Measurements from ENCODE around the gene FAM3A.
A peak's percentile ranks its signal among the peaks of the same experiment; 100 is the strongest.
"Not testable (repeated sequence)": the region's sequence is repeated elsewhere in the genome, so short reads cannot be mapped to it uniquely, and the experiment has no call there.

FAM3A gene

DNA sequence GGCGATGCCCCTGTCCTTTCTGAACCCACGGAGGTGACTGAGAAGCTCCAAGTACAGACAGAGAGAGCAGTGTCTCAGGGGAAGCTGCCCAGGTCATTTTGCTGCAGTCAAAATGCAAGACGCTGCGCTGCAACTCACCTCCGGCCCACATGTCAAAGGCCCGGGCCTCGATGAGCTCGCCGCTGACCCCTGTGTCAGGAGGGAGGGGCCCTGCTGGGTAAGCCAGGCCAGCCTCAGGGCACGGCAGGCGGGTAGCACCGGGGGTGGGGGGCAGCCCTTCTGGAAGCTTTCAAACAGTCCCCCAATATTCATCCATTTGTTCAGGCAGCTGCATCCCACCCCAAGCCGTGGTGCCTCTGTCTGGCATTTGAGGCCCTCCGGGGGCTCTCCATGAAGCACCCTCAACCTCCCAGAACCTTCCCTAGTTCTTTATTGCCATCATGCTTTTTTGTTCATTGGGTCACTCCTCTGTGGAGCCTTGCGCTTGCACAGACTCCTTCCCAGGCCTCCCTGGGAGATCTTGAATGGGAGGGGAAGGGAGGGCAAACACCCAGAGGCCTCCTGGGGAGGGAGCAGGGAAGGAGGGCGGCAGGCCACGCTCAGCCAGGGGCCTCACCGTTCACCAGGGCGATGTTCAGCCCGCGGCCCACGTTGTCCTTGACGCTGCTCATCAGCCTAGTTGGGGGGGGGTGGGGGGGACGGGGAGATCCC lies 8.2 kb downstream of the FAM3A start:
- no peak overlapping the region for H3K4me3 ChIP-seq (ENCODE audit: control insufficient read depth, low read depth, low read length)
- no peak for DNase-seq (ENCODE audit: low read depth)
- TF ChIP-seq, protein P1, sequence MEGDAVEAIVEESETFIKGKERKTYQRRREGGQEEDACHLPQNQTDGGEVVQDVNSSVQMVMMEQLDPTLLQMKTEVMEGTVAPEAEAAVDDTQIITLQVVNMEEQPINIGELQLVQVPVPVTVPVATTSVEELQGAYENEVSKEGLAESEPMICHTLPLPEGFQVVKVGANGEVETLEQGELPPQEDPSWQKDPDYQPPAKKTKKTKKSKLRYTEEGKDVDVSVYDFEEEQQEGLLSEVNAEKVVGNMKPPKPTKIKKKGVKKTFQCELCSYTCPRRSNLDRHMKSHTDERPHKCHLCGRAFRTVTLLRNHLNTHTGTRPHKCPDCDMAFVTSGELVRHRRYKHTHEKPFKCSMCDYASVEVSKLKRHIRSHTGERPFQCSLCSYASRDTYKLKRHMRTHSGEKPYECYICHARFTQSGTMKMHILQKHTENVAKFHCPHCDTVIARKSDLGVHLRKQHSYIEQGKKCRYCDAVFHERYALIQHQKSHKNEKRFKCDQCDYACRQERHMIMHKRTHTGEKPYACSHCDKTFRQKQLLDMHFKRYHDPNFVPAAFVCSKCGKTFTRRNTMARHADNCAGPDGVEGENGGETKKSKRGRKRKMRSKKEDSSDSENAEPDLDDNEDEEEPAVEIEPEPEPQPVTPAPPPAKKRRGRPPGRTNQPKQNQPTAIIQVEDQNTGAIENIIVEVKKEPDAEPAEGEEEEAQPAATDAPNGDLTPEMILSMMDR (conservative IDR thresholded peaks at IDR 0.05; ENCODE audit: control insufficient read depth, insufficient read depth, low read depth, low read length) = no peak

DNA sequence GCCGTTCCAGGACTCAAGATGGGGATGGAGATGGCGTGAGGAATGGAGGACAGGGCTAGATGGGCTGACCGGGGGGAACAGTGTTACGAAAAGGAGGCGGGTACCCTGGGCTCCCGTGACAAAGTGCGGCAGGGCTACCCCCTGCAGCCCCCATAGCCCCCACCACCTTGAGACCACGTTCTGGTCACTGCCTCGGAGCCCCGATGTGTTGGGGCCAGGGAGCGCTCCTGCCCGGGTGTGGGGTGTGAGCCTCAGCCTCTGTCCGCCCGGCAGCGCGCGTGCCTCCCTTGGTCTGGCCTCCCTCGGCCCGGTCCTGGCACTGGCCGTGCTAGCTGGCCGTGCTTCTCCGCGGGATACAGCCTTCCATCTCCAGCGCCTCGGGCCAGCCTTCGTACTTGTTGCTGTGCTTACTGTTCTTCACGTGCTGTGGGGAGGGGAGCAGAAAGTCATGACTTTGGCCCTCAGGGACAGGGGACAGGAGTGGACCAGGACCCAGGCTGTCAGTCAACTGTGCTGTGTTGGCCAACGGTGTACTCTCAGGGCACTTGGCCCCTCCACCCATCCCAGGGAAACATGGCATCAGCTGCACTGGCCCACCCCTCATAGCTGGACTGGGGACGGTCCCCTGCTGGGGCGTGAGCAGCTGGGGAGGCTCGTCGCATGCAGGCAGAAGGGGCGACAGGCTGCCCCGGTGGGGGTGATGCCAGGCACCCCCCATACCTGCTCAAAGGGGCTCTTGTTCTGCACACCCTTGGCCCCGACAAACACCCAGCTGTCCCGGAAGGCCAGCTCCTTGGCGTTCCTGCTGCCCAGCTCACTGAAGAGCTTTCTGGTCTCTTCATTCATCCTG lies 9.3 kb downstream of the FAM3A start:
- no peak for DNase-seq (ENCODE audit: low read depth)
- TF ChIP-seq, protein P1 (conservative IDR thresholded peaks at IDR 0.05; ENCODE audit: control insufficient read depth, insufficient read depth, low read depth, low read length) = no peak

DNA sequence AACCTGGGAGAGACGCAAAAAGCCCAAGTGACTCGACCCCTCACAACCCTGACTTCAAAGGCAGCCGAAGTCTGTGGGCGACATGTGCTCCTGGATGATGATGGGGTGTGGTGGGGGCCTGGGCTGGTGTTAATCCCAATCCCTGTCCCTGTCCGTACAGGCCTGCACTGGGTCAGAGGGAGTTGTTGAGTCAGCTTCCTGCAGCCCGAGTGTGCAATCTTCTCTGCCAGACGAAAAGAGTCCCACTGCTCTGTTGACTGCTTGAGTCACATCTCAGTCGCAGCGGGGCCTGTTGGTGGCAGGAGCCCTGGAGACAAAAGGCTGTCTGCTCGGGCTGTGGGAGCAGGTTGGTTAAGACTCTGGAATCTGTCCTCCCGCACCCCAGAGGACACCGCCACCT lies 10.3 kb downstream of the FAM3A start:
- DNase-seq (ENCODE audit: low read depth) = peak; percentile 68
- H3K4me3 ChIP-seq (ENCODE audit: control insufficient read depth, low read depth, low read length) = no peak overlapping the region
- TF ChIP-seq, protein P1 (conservative IDR thresholded peaks at IDR 0.05; ENCODE audit: control insufficient read depth, insufficient read depth, low read depth, low read length) = no peak

More for the DNA sequence above, 9.3 kb downstream of the FAM3A start:
- H3K4me3 ChIP-seq (ENCODE audit: control insufficient read depth, low read depth, low read length) = no peak overlapping the region

DNA sequence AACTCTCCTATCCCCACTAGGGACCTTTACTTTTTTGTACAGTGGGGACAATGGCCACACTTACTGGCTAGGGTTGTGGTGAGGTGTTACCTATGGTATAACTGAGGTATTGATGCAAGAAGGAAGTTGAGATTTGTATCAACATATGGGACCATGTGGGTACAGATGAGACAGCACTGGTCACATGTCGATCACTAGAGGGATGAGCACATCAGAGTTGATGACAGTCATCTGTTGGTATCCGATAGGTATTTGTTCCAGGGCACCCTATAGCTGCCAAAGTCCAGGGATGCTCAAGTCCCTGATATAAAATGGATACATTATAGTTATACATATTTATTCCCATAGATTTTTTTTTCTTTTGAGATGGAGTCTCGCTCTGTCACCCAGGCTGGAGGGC lies 13.0 kb downstream of the FAM3A start:
- no peak overlapping the region for H3K4me3 ChIP-seq (ENCODE audit: control insufficient read depth, low read depth, low read length)
- DNase-seq (ENCODE audit: low read depth) = no peak
- TF ChIP-seq, protein P1 (conservative IDR thresholded peaks at IDR 0.05; ENCODE audit: control insufficient read depth, insufficient read depth, low read depth, low read length) = no peak

DNA sequence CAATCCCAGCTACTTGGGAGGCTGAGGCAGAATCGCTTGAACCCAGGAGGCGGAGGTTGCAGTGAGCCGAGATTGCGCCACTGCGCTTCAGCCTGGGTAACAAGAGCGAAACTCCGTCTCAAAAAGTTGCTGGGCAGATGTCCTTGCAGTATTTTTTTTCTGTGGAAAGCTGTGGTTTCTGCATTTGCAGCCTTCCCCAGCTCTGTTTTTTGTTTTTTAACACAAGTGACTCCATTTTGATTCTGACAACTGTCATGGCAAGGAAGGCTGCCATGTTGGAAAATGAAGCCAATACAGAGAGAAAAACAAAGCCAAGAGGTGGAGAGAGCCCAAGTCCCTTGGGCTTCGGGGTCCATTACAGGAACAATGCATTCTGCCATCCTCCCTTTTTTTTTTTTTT lies 13.9 kb downstream of the FAM3A start:
- no peak for DNase-seq (ENCODE audit: low read depth)
- TF ChIP-seq, protein P1 (conservative IDR thresholded peaks at IDR 0.05; ENCODE audit: control insufficient read depth, insufficient read depth, low read depth, low read length) = no peak

DNA sequence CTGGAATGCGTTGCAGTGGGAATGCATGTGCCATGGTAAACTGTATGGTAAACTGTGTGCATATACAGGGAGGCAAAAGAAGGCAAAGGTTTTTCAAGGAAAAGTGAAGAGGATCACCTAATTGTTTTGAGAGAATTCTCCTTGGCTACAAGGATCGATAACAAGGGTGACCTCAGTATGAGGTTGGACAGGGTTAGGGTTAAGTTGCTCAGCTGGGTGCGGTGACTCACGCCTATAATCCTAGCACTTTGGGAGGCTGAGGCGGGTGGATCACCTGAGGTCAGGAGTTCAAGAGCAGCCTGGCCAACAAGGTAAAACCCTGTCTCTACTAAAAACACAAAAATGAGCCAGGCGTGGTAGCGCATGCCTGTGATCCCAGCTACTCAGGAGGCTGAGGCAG lies 14.6 kb downstream of the FAM3A start:
- DNase-seq (ENCODE audit: low read depth) = not testable (repeated sequence)

More for the DNA sequence above, 13.9 kb downstream of the FAM3A start:
- no peak overlapping the region for H3K4me3 ChIP-seq (ENCODE audit: control insufficient read depth, low read depth, low read length)

DNA sequence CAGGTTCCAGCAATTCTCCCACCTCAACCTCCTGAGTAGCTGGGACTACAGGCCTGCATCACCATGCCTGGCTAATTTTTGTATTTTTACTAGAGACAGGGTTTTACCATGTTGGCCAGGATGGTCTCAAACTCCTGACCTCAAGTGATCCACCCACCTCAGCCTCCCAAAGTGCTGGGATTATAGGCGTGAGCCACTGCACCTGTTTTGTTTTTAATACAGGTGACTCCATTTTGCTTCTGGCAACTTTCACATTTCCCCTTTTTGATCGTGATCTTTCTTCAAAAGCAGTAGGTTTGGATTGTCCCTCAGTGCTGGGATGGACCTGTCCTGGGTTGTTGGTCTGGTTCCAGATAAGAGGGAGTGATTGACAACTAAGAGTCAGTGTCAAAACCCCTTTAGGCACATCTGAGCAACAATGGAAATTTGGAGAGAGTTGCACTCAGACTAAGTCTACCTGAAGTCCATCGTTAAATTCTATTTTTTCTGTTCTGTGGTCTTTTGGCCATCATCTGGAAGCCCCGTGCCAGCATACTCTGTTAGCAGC lies 19.4 kb downstream of the FAM3A start:
- DNase-seq (ENCODE audit: low read depth); H3K4me3 ChIP-seq (ENCODE audit: control insufficient read depth, low read depth, low read length): not testable (repeated sequence)

More for the DNA sequence above, 14.6 kb downstream of the FAM3A start:
- not testable (repeated sequence) for H3K4me3 ChIP-seq (ENCODE audit: control insufficient read depth, low read depth, low read length)
